ENCODE measurements around the gene PPP5C. TPM values are rescaled to one million over a fixed set of nuclear protein-coding genes. Genes with fewer than 3 reads are reported as not detected.

Gene PPP5C
- total RNA-seq, 1 experiment from 2014 or later, result 102 TPM

- no peak overlapping the region for H2AFZ ChIP-seq (ENCODE audit: low read depth, low read length, poor library complexity, severe bottlenecking)
- POLR2A ChIA-PET, result no interaction called here
- no TSS peak for BruUV-seq (replicated peaks)
- H3K9ac ChIP-seq (ENCODE audit: low read length), result no peak overlapping the region
- no peak for ATAC-seq
- no peak overlapping the region for H3K4me3 ChIP-seq (replicated peaks in 1 of 2; ENCODE audit: low read depth in 1 of 2, low read length in 2 of 2)
- no peaks in the 10 kb centered on the region for H4K20me1 ChIP-seq (ENCODE audit: insufficient read depth)
- H3K4me1 ChIP-seq (ENCODE audit: control insufficient read depth in 1 of 2, insufficient read depth in 2 of 2, low read length in 2 of 2), result peaks cover 0 to 42% of the 10 kb centered on the region in 2 experiments; a peak in 2 of 4 replicates
- peaks cover 62% of the 10 kb centered on the region for H3K79me2 ChIP-seq (ENCODE audit: insufficient read depth, low read length)
- RAD21 ChIA-PET (ENCODE audit: low non-redundant PET in 1 of 2, low total read pairs in 2 of 2, uncharacterized antibody in 2 of 2, unreplicated experiment in 2 of 2), result no interaction called here
- TF ChIP-seq SRF (IDR thresholded peaks at IDR 0.05; ENCODE audit: low read depth) (no peak), RAD21 (IDR thresholded peaks at IDR 0.05; ENCODE audit: low read depth) (no peak), CTCF (IDR thresholded peaks at IDR 0.05 in 2 of 3, conservative IDR thresholded peaks at IDR 0.05 in 1 of 3; ENCODE audit: borderline replicate concordance in 1 of 3, insufficient read depth in 1 of 3, low read depth in 2 of 3, low read length in 2 of 3) (no peak), REST (IDR thresholded peaks at IDR 0.05; ENCODE audit: low read depth) (no peak), JUND (IDR thresholded peaks at IDR 0.05) (no peak), CBX3 (IDR thresholded peaks at IDR 0.05; ENCODE audit: low read depth) (no peak), TCF7L2 (IDR thresholded peaks at IDR 0.05; ENCODE audit: borderline replicate concordance, extremely low read depth, insufficient read depth, insufficient read length) (no peak), ATF3 (IDR thresholded peaks at IDR 0.05) (no peak), POLR2AphosphoS5 (IDR thresholded peaks at IDR 0.05; ENCODE audit: low read depth, low read length) (no peak), CEBPB (IDR thresholded peaks at IDR 0.05; ENCODE audit: low read depth) (no peak), POLR2A (IDR thresholded peaks at IDR 0.05; ENCODE audit: borderline replicate concordance, extremely low read depth, insufficient read depth, insufficient read length) (no peak), EGR1 (IDR thresholded peaks at IDR 0.05; ENCODE audit: low read depth) (no peak)
- DNase-seq (ENCODE audit: low read depth, low spot score), result no peak
- no peak overlapping the region for H3K4me2 ChIP-seq (ENCODE audit: low read length)
- no peaks in the 10 kb centered on the region for H3K27me3 ChIP-seq (ENCODE audit: insufficient read depth, low read length)
- intact Hi-C loops (cut with micrococcal nuclease), result no loop called here
- H3K36me3 ChIP-seq (ENCODE audit: control insufficient read depth in 1 of 2, insufficient read depth in 2 of 2, low read length in 2 of 2), result peaks cover 12 to 14% of the 10 kb centered on the region in 2 experiments; a peak in 3 of 4 replicates
- H3K9me2 ChIP-seq (ENCODE audit: insufficient read depth), result no peaks in the 10 kb centered on the region
- CTCF ChIA-PET, result no interaction called here
- no peaks in the 10 kb centered on the region for H3K9me3 ChIP-seq (ENCODE audit: control insufficient read depth in 1 of 2, insufficient read depth in 1 of 2, low read depth in 1 of 2, low read length in 2 of 2)
- H3K27ac ChIP-seq (ENCODE audit: low read depth, low read length), result no peak overlapping the region
Observed at GRCh38 chr19:46350758-46351159, 3.9 kb downstream of the PPP5C start.

Data from HCT116 (cell line).